ENCODE measurements around the gene NEK1. TPM values are rescaled to one million over a fixed set of nuclear protein-coding genes. Genes with fewer than 3 reads are reported as not detected.

The NEK1 gene
- total and polyA plus RNA-seq, 2 donors (not counting 3 experiments of a cell fraction or from before 2014, with no cell fraction given), result 2.6 to 10.1 TPM

GRCh38 chr4:169611157-169611556 lies 1.2 kb downstream of the NEK1 start:
- no peaks in the 10 kb centered on the region for H3K9me1 ChIP-seq (replicated peaks; ENCODE audit: control insufficient read depth, extremely low read depth, insufficient read depth, low read length)
- H3K4me2 ChIP-seq (ENCODE audit: insufficient read depth, low read length), result peak overlapping the region; percentile 91
- peak overlapping the region in 2 of 3 experiments; percentile 47 to 96 for H3K4me3 ChIP-seq (replicated peaks in 1 of 3; ENCODE audit: insufficient read depth in 1 of 3, low read depth in 1 of 3, low read length in 3 of 3)
- H3K27me3 ChIP-seq (ENCODE audit: control insufficient read depth in 2 of 2, insufficient read depth in 2 of 2, low read length in 2 of 2), result no peaks in the 10 kb centered on the region
- H3K9ac ChIP-seq (replicated peaks; ENCODE audit: extremely low read depth, insufficient read depth, low read length), result peak overlapping the region; percentile 87
- TF ChIP-seq MYC (IDR thresholded peaks at IDR 0.05; ENCODE audit: low read depth, low read length), result no peak
- no peak for TF ChIP-seq MAX (IDR thresholded peaks at IDR 0.05; ENCODE audit: insufficient read depth, insufficient read length)
- no peak for TF ChIP-seq POLR2A (IDR thresholded peaks at IDR 0.05; ENCODE audit: low read depth, low read length)
- TF ChIP-seq FOS (IDR thresholded peaks at IDR 0.05; ENCODE audit: borderline replicate concordance, insufficient read depth, low read length), result no peak
- TF ChIP-seq CTCF (IDR thresholded peaks at IDR 0.05; ENCODE audit: extremely low read depth in 1 of 2, insufficient read depth in 1 of 2, low read depth in 1 of 2, low read length in 2 of 2), result no peak
- no peak for TF ChIP-seq EZH2 (IDR thresholded peaks at IDR 0.05; ENCODE audit: borderline replicate concordance, low read depth, low read length, severe bottlenecking)
- no peak for TF ChIP-seq JUN (IDR thresholded peaks at IDR 0.05; ENCODE audit: borderline replicate concordance, insufficient read depth, insufficient read length, low read depth)
- TF ChIP-seq GATA2 (IDR thresholded peaks at IDR 0.05; ENCODE audit: insufficient read depth, insufficient read length, low read depth, low read length), result no peak
- FAIRE-seq (no peak), DNase-seq (ENCODE audit: low read depth, low spot score) (no peak)
- dilution Hi-C loops (cut with MboI; ENCODE audit: extremely low pct_ligation_motif_present, low sequenced_read_pairs) (no loop called here), intact Hi-C loops (cut with micrococcal nuclease) (no loop called here)
- BruUV-seq (replicated peaks), result no TSS peak
- ChIA-PET CTCF (no interaction called here), POLR2A (no interaction called here)
- no peak overlapping the region for H2AFZ ChIP-seq (ENCODE audit: low read depth, low read length)
- H3K4me1 ChIP-seq (ENCODE audit: control insufficient read depth, extremely low read depth, insufficient read depth, low read length), result peaks cover 18% of the 10 kb centered on the region
- peaks cover 6% of the 10 kb centered on the region for H3K79me2 ChIP-seq (ENCODE audit: control insufficient read depth, insufficient read depth, low read length)
- no peaks in the 10 kb centered on the region for H3K9me3 ChIP-seq (replicated peaks; ENCODE audit: control insufficient read depth, insufficient read depth, low read length)
- no peak overlapping the region for H3K27ac ChIP-seq (ENCODE audit: insufficient read depth, low read depth, low read length)
- H4K20me1 ChIP-seq (replicated peaks; ENCODE audit: control insufficient read depth, extremely low read depth, insufficient read depth, low read length), result no peaks in the 10 kb centered on the region
- H3K36me3 ChIP-seq (ENCODE audit: control insufficient read depth in 2 of 2, extremely low read depth in 1 of 2, insufficient read depth in 2 of 2, low read length in 2 of 2), result no peaks in the 10 kb centered on the region

All from endothelial cell of umbilical vein (primary cell).